Stimulated activated CD4-positive, alpha-beta T cell treated with anti-CD3 and anti-CD28 coated beads, Interleukin-2, amount 100 ng/mL, for 24 hours (primary cell): ENCODE results near the gene MOSPD2.

Source experiments
- DNase-seq, 2 donors: peaks; one replicate each; pipeline ENCODE4 v3.0.0-alpha.2; 2020

The MOSPD2 gene

GRCh38 chrX:14872851-14873675 lies at the start of gene MOSPD2, which contains the start of gene FANCB:
Gene MOSPD2, plus strand, starts transcription at chrX:14873421. Its CDS starts 108 bp downstream, at chrX:14873529.
Gene FANCB, minus strand, starts transcription at chrX:14873069. Its CDS starts 7,559 bp downstream, at chrX:14865510.
- peak; percentile 91 to 92 for DNase-seq

GRCh38 chrX:14825851-14826250 lies 47.4 kb upstream of the MOSPD2 start:
- no peak for DNase-seq

- no peak for DNase-seq
These were observed 46.9 kb upstream of the MOSPD2 start for GRCh38 chrX:14826319-14826718.

DNA sequence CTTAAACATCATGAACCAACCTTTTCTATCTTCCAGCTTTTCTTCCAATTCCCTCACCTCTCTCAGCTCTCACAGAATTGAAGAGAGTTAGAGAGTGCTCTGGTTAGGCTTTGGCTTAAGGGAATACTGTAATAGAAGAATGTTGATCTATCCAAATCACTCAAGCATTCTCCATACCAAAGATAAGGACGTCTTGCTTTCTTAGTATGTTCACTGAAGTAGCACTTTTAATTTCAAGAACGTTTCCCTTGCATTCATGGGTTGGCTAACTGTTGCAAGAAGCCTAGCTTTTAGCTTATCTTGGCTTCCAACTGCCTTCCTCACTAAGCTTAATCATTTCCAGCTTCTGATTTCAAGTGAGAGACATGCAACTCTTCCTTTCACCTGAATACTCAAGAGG lies 43.6 kb upstream of the MOSPD2 start:
- no peak for DNase-seq

GRCh38 chrX:14832151-14832550 lies 41.1 kb upstream of the MOSPD2 start:
- no peak for DNase-seq

DNA sequence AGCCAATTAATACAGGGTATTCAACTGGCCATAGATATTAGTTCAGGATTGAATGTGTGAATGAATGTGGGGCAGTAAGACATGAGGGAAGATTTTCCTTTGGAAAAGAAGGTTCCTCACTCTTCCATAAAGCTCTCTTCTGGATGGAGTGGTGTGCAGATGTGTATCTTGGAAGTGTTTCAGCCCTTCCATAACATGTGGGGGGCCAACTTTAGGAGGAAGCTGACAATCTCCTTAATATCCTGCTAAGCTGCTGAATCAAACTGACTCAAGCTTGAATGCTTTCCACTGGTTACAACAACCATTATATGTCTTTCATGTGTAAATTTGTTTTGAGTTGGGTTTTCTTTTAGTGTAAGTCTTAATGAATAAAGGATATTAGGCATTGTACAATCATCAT lies 40.6 kb upstream of the MOSPD2 start:
- DNase-seq = no peak

DNA sequence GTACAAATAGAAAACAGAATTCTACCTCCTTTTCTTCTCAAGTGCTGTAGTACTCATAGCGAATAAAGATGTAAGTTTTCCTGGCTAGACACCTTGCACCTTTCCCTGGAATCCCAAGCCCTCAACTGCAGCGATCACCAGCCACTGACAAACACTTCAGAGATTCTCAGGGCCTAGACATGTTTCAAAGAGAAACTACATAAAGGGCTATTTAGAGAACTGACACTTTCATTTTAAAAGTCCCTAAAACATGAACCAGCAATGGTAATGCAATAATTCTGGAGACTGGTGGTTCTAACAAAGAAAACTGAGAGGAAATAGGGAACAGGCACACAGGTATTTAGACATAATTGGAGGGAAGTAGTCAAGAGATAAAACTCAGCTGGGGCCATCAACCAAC lies 36.1 kb upstream of the MOSPD2 start:
- DNase-seq = no peak

- no peak for DNase-seq
These were observed 29.6 kb upstream of the MOSPD2 start for GRCh38 chrX:14843666-14844065.

DNA sequence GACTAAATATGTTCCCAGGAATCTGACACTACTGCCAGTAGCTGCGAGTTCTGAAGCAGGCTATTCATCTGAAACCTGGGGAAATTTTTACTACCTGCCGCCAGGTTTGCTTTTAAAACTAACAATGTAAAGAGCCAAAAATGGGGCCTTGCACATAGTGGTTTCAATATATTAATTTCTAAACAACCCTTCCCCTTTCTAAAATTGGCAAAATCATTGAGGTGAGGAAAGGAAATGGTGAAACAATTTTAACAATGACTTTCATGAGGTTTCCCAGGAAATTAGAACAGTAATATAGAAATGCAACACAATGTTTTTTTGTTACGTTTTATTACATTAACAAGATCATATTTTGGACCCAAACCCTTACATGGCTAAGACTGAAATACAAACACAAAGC lies 21.7 kb upstream of the MOSPD2 start:
- no peak for DNase-seq

- no peak for DNase-seq
These were observed 8.6 kb upstream of the MOSPD2 start for GRCh38 chrX:14864631-14865030.

DNA sequence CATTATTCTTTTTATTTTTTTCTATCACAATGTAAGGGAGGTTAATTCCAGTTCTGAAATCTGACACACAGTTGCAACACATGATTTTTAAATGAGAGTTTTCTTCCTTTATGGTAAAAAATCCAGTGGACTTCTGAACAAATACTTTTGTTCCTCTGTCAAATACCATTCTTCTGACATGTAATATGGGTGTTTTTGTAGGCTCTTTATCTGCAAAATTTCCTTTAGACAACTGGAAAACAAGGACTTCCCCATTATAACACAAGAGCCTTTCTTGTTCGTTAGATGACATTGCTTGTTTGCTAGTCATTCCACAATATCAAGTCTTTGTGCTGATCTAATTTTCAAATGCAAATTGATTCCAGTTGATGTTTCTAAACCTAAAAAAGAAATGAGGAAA lies 8.0 kb upstream of the MOSPD2 start:
- no peak for DNase-seq

DNA sequence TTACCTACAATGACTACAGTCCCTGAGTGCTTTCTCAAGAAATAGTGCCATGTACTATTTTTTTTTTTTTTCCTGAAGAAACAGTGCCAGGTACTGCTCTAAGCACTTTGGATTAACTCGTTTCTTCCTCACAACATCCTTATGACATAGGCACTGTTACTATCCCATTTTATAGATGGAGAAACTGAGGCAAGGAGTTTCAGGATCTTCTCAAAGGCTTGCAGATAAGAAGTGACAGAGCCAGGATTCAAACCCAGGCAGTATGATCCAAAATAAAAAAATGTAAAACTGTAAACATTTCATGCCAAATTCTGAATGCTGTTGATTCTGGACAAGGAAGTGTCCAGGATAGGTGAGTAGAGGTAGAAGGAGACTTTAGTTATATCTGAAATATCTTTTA lies 1.5 kb upstream of the MOSPD2 start:
- DNase-seq = no peak

DNA sequence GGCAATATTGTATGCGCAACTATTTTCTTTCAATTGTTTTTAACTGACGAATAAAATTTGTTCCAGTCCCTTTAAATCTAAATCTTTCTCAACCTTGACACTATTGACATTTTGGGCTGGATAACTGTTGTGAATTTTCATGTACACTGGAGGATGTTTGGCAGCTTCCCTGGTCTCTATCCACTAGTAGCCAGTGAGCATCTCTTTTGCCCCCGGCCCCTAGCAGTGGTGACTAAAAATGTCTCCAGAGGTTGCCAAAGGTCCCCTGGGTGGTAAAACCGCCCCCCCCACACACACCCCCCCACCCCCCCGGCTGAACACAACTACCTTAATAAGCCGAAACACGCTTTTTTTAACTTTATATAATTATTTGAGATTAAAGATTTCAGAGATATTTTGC lies 866 bp upstream of the MOSPD2 start:
- peak in 1 of 2 donors; percentile 3 for DNase-seq

- DNase-seq = no peak
These were observed 442 bp downstream of the MOSPD2 start for GRCh38 chrX:14873676-14874049.

- no peak for DNase-seq
These were observed 2.4 kb downstream of the MOSPD2 start for GRCh38 chrX:14875624-14876023.

DNA sequence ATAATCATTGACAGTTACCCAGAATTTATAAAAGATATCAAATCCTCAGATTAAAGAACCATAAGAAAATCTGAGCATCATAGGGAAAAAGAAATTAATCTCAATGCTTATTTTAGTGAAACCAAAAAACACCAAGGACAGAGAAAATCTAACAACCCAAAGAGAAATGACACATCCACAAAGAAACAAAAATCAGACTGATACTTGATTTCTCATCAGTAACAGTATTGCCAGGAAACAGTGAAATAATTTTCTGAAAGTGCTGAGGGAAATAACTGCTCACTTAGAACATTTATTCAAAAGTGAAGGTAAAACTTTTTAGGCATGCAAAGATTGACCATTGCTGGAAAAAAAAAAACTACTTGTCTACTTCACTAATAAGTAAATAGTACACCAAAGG lies 10.6 kb downstream of the MOSPD2 start:
- no peak for DNase-seq

- DNase-seq = no peak
These were observed 11.5 kb downstream of the MOSPD2 start for GRCh38 chrX:14884714-14885113.

DNA sequence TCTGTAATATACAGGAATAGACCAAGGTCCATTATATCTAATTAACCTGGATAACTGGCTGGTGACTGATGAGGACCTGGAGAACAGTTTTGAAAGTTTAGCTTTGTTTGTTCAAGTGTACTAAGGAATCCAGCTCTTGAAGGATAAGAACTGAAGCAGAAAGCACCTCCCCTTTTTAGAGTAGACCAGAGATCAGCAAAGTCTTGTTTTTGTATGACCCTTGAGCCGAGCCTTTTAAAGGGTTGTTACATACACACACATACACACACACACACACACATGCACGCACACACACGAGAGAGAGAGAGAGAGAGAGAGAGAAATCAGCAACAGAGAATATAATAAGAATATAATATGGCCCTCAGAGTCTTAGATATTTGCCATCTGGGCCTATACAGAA lies 13.0 kb downstream of the MOSPD2 start:
- no peak for DNase-seq

DNA sequence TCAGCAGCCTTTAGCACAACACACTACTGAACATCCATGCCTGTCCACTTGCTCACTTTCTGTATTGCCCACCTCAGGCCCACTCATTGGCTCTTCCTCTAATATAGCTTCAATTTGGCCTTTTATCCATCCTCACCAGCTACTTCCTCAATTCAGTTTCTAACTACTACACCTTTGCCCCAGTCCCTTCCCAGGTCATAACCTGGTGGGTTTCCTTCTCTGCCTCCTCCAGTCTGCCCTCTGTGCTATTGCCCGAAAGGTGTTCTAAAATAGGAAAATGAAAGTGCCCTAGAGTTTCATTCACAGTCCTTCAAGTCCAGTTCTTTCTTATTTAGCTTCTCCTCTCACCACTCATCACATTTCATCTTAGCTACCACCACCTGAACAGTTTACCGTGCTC lies 23.1 kb downstream of the MOSPD2 start:
- no peak for DNase-seq

- DNase-seq = no peak
These were observed 23.8 kb downstream of the MOSPD2 start for GRCh38 chrX:14897042-14897441.

DNA sequence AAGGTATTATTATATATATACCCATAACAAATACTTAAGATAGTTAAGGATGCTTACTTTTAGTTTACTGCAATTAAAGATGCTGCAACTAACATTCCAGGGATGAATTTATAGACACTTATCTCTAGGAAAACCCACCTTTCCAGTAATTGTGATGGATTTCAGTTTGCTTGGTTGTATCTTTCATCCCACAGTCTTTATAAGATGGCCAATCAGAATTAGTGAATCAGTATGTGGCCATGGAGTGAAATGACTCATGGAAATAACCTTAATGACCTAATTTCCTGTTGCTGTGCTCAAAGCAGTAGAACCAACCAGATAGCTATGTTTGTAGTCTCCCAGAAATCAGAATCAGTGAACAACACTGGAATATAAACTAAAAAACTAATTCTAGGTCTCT lies 26.4 kb downstream of the MOSPD2 start:
- DNase-seq = no peak

DNA sequence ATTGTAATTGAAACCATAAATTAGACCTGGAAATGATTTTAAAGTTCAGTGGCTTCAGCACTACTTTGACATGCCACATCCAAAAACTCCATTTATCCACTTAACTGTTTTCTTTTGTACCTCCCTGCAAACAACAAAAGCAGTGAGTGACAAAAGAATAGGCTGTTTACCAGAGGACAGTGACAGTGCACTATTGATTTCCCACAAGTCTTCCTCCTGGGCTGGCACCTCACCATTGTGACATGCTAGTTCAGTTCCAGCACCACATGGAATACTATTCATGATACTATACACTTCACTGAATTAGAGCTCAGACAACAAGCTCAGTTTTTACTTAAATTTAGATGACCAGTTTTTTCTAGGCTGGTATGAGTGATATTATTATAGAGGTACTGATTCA lies 29.3 kb downstream of the MOSPD2 start:
- no peak for DNase-seq

GRCh38 chrX:14903891-14904290 lies 30.7 kb downstream of the MOSPD2 start:
- DNase-seq = no peak

- no peak for DNase-seq
These were observed 40.0 kb downstream of the MOSPD2 start for GRCh38 chrX:14913241-14913640.

DNA sequence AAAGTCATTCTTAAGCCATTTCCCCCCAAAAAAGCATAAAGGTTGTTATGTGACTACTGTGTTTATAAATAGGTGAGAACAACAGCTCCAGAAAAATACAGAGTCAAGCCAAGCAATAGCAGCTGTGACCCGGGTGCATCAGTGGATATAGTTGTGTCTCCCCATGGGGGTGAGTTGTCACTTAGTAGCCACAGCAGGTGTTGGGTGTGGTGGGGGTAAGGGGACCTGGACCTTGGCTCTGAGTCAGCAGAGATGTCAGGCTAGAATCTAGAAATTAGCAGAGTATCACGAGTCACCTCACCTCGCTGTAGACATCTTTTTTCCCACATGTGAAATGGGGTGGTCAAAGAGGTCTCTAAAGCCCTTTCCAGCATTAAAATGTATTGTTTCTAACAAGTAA lies 42.4 kb downstream of the MOSPD2 start:
- DNase-seq = no peak
